ENCODE results near the gene FKBP6. TPM values are rescaled to one million over a fixed set of nuclear protein-coding genes. Genes with fewer than 3 reads are reported as not detected.

FKBP6 gene
- total RNA-seq, 5 donors from 2014 or later (not counting 1 experiment from before 2014, with no cell fraction given) = not detected

- Histone ChIP-seq H3K36me3 (ENCODE audit: control insufficient read depth in 2 of 2, extremely low read depth in 1 of 2, insufficient read depth in 1 of 2, low read length in 1 of 2) (no peaks in the 10 kb centered on the region), H3K4me3 (ENCODE audit: control insufficient read depth in 1 of 2, extremely low read depth in 1 of 2, low read length in 1 of 2) (no peak overlapping the region), H3K27ac (ENCODE audit: low read length) (no peak overlapping the region), H3K9me3 (no peaks in the 10 kb centered on the region), H3K27me3 (replicated peaks in 1 of 2; ENCODE audit: control insufficient read depth in 2 of 2, extremely low read depth in 1 of 2, insufficient read depth in 2 of 2, low read length in 1 of 2) (peaks cover 0 to 25% of the 10 kb centered on the region in 2 experiments), H3K4me1 (ENCODE audit: control insufficient read depth in 1 of 2, extremely low read depth in 1 of 2, insufficient read depth in 2 of 2, low read length in 2 of 2) (no peaks in the 10 kb centered on the region)
- CTCF ChIA-PET = no interaction called here
- ATAC-seq (replicated peaks in 1 of 4) (no peak), DNase-seq (no peak)
- no peaks in the 10 kb centered on the region for H3K36me3 Mint-ChIP-seq
- H3K27me3 Mint-ChIP-seq = peaks cover 4 to 19% of the 10 kb centered on the region in 2 donors
- H3K9me3 Mint-ChIP-seq = no peaks in the 10 kb centered on the region
- POLR2A ChIA-PET = no interaction called here
- H3K4me1 Mint-ChIP-seq = no peaks in the 10 kb centered on the region
- 80% methylated on average over 1 of the region's 8 CpGs for WGBS (ENCODE audit: insufficient coverage)
- no peak overlapping the region for H3K27ac Mint-ChIP-seq
- H3K4me3 Mint-ChIP-seq = no peak overlapping the region
Measured at GRCh38 chr7:73342645-73343044, 14.7 kb downstream of the FKBP6 start.

GRCh38 chr7:73343671-73344380, 15.9 kb downstream of the FKBP6 start:
- no peaks in the 10 kb centered on the region for H3K36me3 Mint-ChIP-seq
- ATAC-seq (replicated peaks in 1 of 4) (no peak), DNase-seq (no peak)
- H3K27ac Mint-ChIP-seq = no peak overlapping the region
- no peaks in the 10 kb centered on the region for H3K9me3 Mint-ChIP-seq
- no peaks in the 10 kb centered on the region for H3K4me1 Mint-ChIP-seq
- Histone ChIP-seq H3K4me1 (ENCODE audit: control insufficient read depth in 1 of 2, extremely low read depth in 1 of 2, insufficient read depth in 2 of 2, low read length in 2 of 2) (no peaks in the 10 kb centered on the region), H3K4me3 (ENCODE audit: control insufficient read depth in 1 of 2, extremely low read depth in 1 of 2, low read length in 1 of 2) (no peak overlapping the region), H3K9me3 (no peaks in the 10 kb centered on the region), H3K27ac (ENCODE audit: low read length) (no peak overlapping the region), H3K27me3 (replicated peaks in 1 of 2; ENCODE audit: control insufficient read depth in 2 of 2, extremely low read depth in 1 of 2, insufficient read depth in 2 of 2, low read length in 1 of 2) (peaks cover 0 to 25% of the 10 kb centered on the region in 2 experiments), H3K36me3 (ENCODE audit: control insufficient read depth in 2 of 2, extremely low read depth in 1 of 2, insufficient read depth in 1 of 2, low read length in 1 of 2) (no peaks in the 10 kb centered on the region)
- H3K4me3 Mint-ChIP-seq = no peak overlapping the region
- H3K27me3 Mint-ChIP-seq = peaks cover 4 to 19% of the 10 kb centered on the region in 2 donors
- POLR2A ChIA-PET = no interaction called here
- WGBS (ENCODE audit: insufficient coverage) = 75% methylated on average over 1 of the region's 7 CpGs
- CTCF ChIA-PET = no interaction called here

DNA sequence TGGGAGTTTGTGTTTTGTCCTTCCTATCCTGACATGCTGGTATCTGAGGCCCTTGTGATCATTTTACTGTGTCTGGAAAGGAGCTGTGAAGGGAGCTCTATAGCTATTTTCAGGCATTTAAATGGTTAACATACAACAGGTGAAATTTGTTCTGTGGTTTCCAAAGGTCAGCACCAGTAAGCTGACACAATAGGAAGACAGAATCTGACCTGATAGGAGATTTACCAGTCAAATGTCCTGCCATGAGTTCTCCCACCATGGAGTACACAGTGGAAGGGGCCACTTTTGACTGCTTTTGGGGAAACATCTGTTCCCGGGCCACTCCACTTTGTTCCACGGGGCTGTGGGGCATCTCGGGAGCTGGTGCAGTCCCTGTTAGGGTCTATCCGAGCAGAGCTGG, 17.6 kb downstream of the FKBP6 start:
- DNase-seq (no peak), ATAC-seq (replicated peaks in 1 of 4) (no peak)
- Mint-ChIP-seq H3K27ac (no peak overlapping the region), H3K27me3 (peaks cover 4 to 19% of the 10 kb centered on the region in 2 donors), H3K9me3 (no peaks in the 10 kb centered on the region), H3K36me3 (no peaks in the 10 kb centered on the region), H3K4me1 (no peaks in the 10 kb centered on the region), H3K4me3 (no peak overlapping the region)
- ChIA-PET CTCF (no interaction called here), POLR2A (no interaction called here)
- Histone ChIP-seq H3K36me3 (ENCODE audit: control insufficient read depth in 2 of 2, extremely low read depth in 1 of 2, insufficient read depth in 1 of 2, low read length in 1 of 2) (no peaks in the 10 kb centered on the region), H3K9me3 (no peaks in the 10 kb centered on the region), H3K27me3 (replicated peaks in 1 of 2; ENCODE audit: control insufficient read depth in 2 of 2, extremely low read depth in 1 of 2, insufficient read depth in 2 of 2, low read length in 1 of 2) (peaks cover 0 to 20% of the 10 kb centered on the region in 2 experiments), H3K4me3 (ENCODE audit: control insufficient read depth in 1 of 2, extremely low read depth in 1 of 2, low read length in 1 of 2) (no peak overlapping the region), H3K27ac (ENCODE audit: low read length) (no peak overlapping the region), H3K4me1 (ENCODE audit: control insufficient read depth in 1 of 2, extremely low read depth in 1 of 2, insufficient read depth in 2 of 2, low read length in 2 of 2) (no peaks in the 10 kb centered on the region)
- WGBS (ENCODE audit: insufficient coverage) = 54% methylated on average over 2 of the region's 4 CpGs

DNA sequence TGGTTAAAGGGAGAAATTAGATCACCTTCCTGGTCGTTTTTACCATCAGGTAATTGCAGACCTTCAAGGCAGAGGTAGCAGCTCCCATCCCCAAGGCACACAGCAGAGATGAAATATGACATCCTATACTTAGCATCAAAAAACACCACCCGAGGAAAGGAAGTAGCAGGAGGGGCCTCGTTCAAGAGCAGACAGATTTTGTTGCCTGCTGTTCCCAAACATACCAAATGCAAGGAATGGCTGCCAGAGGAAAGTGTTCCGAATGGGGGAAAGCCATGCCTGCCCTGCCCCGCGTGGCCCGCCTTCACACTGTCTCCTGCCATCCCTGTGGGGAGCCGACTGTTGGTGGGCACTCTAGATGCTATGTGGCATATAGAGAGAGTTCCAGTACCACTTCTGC, 18.0 kb downstream of the FKBP6 start:
- Histone ChIP-seq H3K4me1 (ENCODE audit: control insufficient read depth in 1 of 2, extremely low read depth in 1 of 2, insufficient read depth in 2 of 2, low read length in 2 of 2) (no peaks in the 10 kb centered on the region), H3K9me3 (no peaks in the 10 kb centered on the region), H3K4me3 (ENCODE audit: control insufficient read depth in 1 of 2, extremely low read depth in 1 of 2, low read length in 1 of 2) (no peak overlapping the region), H3K27me3 (replicated peaks in 1 of 2; ENCODE audit: control insufficient read depth in 2 of 2, extremely low read depth in 1 of 2, insufficient read depth in 2 of 2, low read length in 1 of 2) (peaks cover 0 to 20% of the 10 kb centered on the region in 2 experiments), H3K27ac (ENCODE audit: low read length) (no peak overlapping the region), H3K36me3 (ENCODE audit: control insufficient read depth in 2 of 2, extremely low read depth in 1 of 2, insufficient read depth in 1 of 2, low read length in 1 of 2) (no peaks in the 10 kb centered on the region)
- no peaks in the 10 kb centered on the region for H3K36me3 Mint-ChIP-seq
- H3K4me3 Mint-ChIP-seq = no peak overlapping the region
- WGBS (ENCODE audit: insufficient coverage) = 61% methylated on average over 6 of the region's 8 CpGs
- no peaks in the 10 kb centered on the region for H3K9me3 Mint-ChIP-seq
- ATAC-seq (replicated peaks in 1 of 4) (no peak), DNase-seq (no peak)
- CTCF ChIA-PET = no interaction called here
- POLR2A ChIA-PET = no interaction called here
- H3K27me3 Mint-ChIP-seq = peaks cover 4 to 19% of the 10 kb centered on the region in 2 donors
- H3K27ac Mint-ChIP-seq = no peak overlapping the region
- no peaks in the 10 kb centered on the region for H3K4me1 Mint-ChIP-seq

DNA sequence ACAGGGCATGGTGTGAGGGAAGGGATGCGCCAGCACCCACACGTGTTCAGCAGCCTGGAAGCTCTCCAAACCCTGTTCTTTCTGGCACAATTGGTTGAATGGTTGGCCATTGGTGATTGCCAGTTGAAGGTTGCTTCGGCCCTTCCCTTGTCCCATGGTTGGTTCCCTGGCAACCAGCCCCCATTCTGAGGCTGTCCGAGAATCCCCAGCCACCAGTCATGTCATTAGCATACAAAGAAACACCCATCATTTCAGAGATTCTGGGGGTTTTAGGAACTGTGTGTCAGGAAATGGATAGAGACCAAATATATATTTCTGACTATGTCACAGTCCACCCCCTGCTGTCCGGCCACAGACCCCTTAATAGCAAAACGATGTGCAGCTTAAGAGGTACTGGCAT, 21.8 kb downstream of the FKBP6 start:
- Histone ChIP-seq H3K27me3 (replicated peaks in 1 of 2; ENCODE audit: control insufficient read depth in 2 of 2, extremely low read depth in 1 of 2, insufficient read depth in 2 of 2, low read length in 1 of 2) (peaks cover 0 to 9% of the 10 kb centered on the region in 2 experiments), H3K36me3 (ENCODE audit: control insufficient read depth in 2 of 2, extremely low read depth in 1 of 2, insufficient read depth in 1 of 2, low read length in 1 of 2) (no peaks in the 10 kb centered on the region), H3K9me3 (no peaks in the 10 kb centered on the region), H3K4me1 (ENCODE audit: control insufficient read depth in 1 of 2, extremely low read depth in 1 of 2, insufficient read depth in 2 of 2, low read length in 2 of 2) (no peaks in the 10 kb centered on the region), H3K27ac (ENCODE audit: low read length) (no peak overlapping the region), H3K4me3 (ENCODE audit: control insufficient read depth in 1 of 2, extremely low read depth in 1 of 2, low read length in 1 of 2) (no peak overlapping the region)
- Mint-ChIP-seq H3K27me3 (peaks cover 0 to 1% of the 10 kb centered on the region in 2 donors), H3K4me1 (no peaks in the 10 kb centered on the region), H3K9me3 (peaks cover 6 to 8% (median 6%) of the 10 kb centered on the region in 3 donors), H3K36me3 (no peaks in the 10 kb centered on the region), H3K27ac (no peak overlapping the region), H3K4me3 (no peak overlapping the region)
- 86% methylated on average over 3 of the region's 6 CpGs for WGBS (ENCODE audit: insufficient coverage)
- ChIA-PET CTCF (no interaction called here), POLR2A (no interaction called here)
- no peak for DNase-seq
- ATAC-seq (replicated peaks in 1 of 4) = no peak

GRCh38 chr7:73350306-73351068, 22.5 kb downstream of the FKBP6 start:
- Histone ChIP-seq H3K36me3 (ENCODE audit: control insufficient read depth in 2 of 2, extremely low read depth in 1 of 2, insufficient read depth in 1 of 2, low read length in 1 of 2) (no peaks in the 10 kb centered on the region), H3K9me3 (no peaks in the 10 kb centered on the region), H3K27me3 (replicated peaks in 1 of 2; ENCODE audit: control insufficient read depth in 2 of 2, extremely low read depth in 1 of 2, insufficient read depth in 2 of 2, low read length in 1 of 2) (peaks cover 0 to 5% of the 10 kb centered on the region in 2 experiments), H3K4me1 (ENCODE audit: control insufficient read depth in 1 of 2, extremely low read depth in 1 of 2, insufficient read depth in 2 of 2, low read length in 2 of 2) (no peaks in the 10 kb centered on the region), H3K27ac (ENCODE audit: low read length) (no peak overlapping the region), H3K4me3 (ENCODE audit: control insufficient read depth in 1 of 2, extremely low read depth in 1 of 2, low read length in 1 of 2) (no peak overlapping the region)
- H3K27me3 Mint-ChIP-seq = peaks cover 0 to 1% of the 10 kb centered on the region in 2 donors
- 83% methylated on average over 7 of the region's 12 CpGs for WGBS (ENCODE audit: insufficient coverage)
- H3K36me3 Mint-ChIP-seq = no peaks in the 10 kb centered on the region
- no peak for DNase-seq
- H3K4me3 Mint-ChIP-seq = no peak overlapping the region
- H3K9me3 Mint-ChIP-seq = peaks cover 6 to 8% (median 6%) of the 10 kb centered on the region in 3 donors
- no peaks in the 10 kb centered on the region for H3K4me1 Mint-ChIP-seq
- no peak overlapping the region for H3K27ac Mint-ChIP-seq
- ChIA-PET POLR2A (no interaction called here), CTCF (no interaction called here)
- no peak for ATAC-seq (replicated peaks in 1 of 4)
